ENCODE results near the gene CPSF3.

CPSF3 gene

GRCh38 chr2:9417725-9418124 is 5.7 kb upstream of the CPSF3 start:
- in situ Hi-C loops (cut with MboI; ENCODE audit: low pct_unique_long_range_greater_than_20kb, low sequenced_read_pairs, unreplicated experiment) = no loop called here
- no peak for DNase-seq (ENCODE audit: low spot score)
- TF ChIP-seq, protein P1, sequence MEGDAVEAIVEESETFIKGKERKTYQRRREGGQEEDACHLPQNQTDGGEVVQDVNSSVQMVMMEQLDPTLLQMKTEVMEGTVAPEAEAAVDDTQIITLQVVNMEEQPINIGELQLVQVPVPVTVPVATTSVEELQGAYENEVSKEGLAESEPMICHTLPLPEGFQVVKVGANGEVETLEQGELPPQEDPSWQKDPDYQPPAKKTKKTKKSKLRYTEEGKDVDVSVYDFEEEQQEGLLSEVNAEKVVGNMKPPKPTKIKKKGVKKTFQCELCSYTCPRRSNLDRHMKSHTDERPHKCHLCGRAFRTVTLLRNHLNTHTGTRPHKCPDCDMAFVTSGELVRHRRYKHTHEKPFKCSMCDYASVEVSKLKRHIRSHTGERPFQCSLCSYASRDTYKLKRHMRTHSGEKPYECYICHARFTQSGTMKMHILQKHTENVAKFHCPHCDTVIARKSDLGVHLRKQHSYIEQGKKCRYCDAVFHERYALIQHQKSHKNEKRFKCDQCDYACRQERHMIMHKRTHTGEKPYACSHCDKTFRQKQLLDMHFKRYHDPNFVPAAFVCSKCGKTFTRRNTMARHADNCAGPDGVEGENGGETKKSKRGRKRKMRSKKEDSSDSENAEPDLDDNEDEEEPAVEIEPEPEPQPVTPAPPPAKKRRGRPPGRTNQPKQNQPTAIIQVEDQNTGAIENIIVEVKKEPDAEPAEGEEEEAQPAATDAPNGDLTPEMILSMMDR (IDR thresholded peaks at IDR 0.05; ENCODE audit: extremely low read depth, insufficient read depth, missing control alignments) = no peak

DNA sequence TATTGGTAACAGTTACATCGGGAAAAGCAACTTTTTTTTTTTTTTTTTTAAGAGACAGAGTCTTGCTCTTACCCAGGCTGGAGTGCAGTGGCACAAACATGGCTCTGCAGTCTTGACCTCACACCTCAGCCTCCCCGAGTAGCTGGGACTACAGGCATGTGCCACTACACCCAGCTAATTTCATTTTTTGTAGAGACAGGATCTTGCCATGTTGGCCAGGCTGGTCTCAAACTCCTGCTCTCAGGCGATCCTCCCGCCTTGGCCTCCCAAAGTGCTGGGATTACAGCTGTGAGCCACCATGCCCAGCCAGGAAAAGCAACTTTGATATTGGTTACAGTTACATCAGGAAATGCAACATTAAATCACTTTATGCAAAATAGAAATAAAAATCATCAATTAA is 4.7 kb upstream of the CPSF3 start:
- DNase-seq (ENCODE audit: low spot score) = no peak
- in situ Hi-C loops (cut with MboI; ENCODE audit: low pct_unique_long_range_greater_than_20kb, low sequenced_read_pairs, unreplicated experiment) = no loop called here
- TF ChIP-seq, protein P1 (IDR thresholded peaks at IDR 0.05; ENCODE audit: extremely low read depth, insufficient read depth, missing control alignments) = no peak

DNA sequence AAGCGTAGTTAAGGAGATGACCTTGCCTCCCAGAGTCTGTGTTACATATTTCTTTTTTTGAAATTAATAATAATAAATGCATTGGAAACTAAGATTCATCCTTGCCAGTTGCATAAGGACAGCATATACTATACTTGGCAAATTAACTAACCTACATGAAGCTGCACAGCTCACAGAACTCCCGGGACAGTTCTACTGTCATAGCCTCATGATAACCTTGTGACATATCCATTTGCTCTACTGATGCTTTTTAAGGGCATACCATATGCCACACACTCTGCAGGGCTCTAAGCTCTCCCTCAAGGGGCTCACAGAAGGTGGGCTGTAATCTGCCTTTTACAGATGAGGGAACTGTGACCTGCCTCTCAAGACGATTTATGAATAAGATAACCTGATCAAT is 3.9 kb upstream of the CPSF3 start:
- in situ Hi-C loops (cut with MboI; ENCODE audit: low pct_unique_long_range_greater_than_20kb, low sequenced_read_pairs, unreplicated experiment) = no loop called here
- TF ChIP-seq, protein P1 (IDR thresholded peaks at IDR 0.05; ENCODE audit: extremely low read depth, insufficient read depth, missing control alignments) = no peak
- no peak for DNase-seq (ENCODE audit: low spot score)

- TF ChIP-seq, protein P1 (IDR thresholded peaks at IDR 0.05; ENCODE audit: extremely low read depth, insufficient read depth, missing control alignments) = no peak
- DNase-seq (ENCODE audit: low spot score) = no peak
- in situ Hi-C loops (cut with MboI; ENCODE audit: low pct_unique_long_range_greater_than_20kb, low sequenced_read_pairs, unreplicated experiment) = no loop called here
Observed at GRCh38 chr2:9420495-9420894, 3.0 kb upstream of the CPSF3 start.

- in situ Hi-C loops (cut with MboI; ENCODE audit: low pct_unique_long_range_greater_than_20kb, low sequenced_read_pairs, unreplicated experiment) = no loop called here
- peak; percentile 62 for DNase-seq (ENCODE audit: low spot score)
- TF ChIP-seq, protein P1 (IDR thresholded peaks at IDR 0.05; ENCODE audit: extremely low read depth, insufficient read depth, missing control alignments) = no peak
Observed at GRCh38 chr2:9422321-9423099, 944 bp upstream of the CPSF3 start.

- in situ Hi-C loops (cut with MboI; ENCODE audit: low pct_unique_long_range_greater_than_20kb, low sequenced_read_pairs, unreplicated experiment) = no loop called here
- TF ChIP-seq, protein P1 (IDR thresholded peaks at IDR 0.05; ENCODE audit: extremely low read depth, insufficient read depth, missing control alignments) = no peak
- peak; percentile 35 for DNase-seq (ENCODE audit: low spot score)
Observed at GRCh38 chr2:9423922-9424272, 443 bp downstream of the CPSF3 start.

Data from GM13977 (cell line).